ENCODE data around the gene ANKLE1. TPM values are rescaled to one million over a fixed set of nuclear protein-coding genes. Genes with fewer than 3 reads are reported as not detected.

The ANKLE1 gene
- total and polyA plus RNA-seq, 10 of the 15 experiments (the other 5 are each of a cell fraction or from before 2014, with no cell fraction given), result 2.2 to 17.9 (median 10.9) TPM

DNA sequence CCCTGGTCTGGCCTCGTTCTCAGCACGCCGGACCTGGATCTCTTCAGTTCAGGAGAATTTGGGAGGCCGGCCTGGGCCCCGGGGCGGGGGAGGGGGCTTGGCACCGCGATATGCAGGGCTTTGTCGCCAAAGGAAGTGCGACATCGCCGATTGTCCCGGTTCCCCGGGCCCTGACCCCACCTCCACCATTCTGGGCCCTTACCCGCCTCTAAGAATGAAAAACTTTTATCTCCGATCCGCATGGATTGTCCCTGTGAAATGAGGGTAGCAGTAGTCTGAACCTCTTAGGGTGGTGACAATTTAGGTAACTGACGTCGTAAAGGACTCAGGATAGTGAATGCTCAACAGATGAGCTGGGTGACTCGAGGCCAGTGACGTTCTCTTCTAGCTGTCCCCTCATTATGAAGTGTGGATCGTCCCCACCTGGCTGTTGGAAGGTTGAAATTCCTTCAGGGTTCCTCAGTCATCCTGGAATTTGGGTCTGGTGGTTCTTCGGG lies 28.3 kb downstream of the ANKLE1 start (continued):
- TF ChIP-seq ZBTB40 (IDR thresholded peaks at IDR 0.05; ENCODE audit: borderline replicate concordance) (0 out of 2 replicates have a peak, but pooled peaks have one; percentile 18), MEF2A (IDR thresholded peaks at IDR 0.05; ENCODE audit: insufficient read depth, low read depth, low read length) (no peak), LARP7 (IDR thresholded peaks at IDR 0.05) (no peak), BACH1 (IDR thresholded peaks at IDR 0.05; ENCODE audit: borderline replicate concordance) (no peak), NR2C1 (IDR thresholded peaks at IDR 0.05) (no peak), MYB (IDR thresholded peaks at IDR 0.05; ENCODE audit: borderline replicate concordance, low read depth, low read length) (no peak), HSF1 (IDR thresholded peaks at IDR 0.05; ENCODE audit: low read depth, low read length) (no peak), TAF1 (IDR thresholded peaks at IDR 0.05; ENCODE audit: borderline replicate concordance, low read depth, low read length) (no peak), KDM1A (IDR thresholded peaks at IDR 0.05; ENCODE audit: borderline replicate concordance) (no peak), GATAD2B (conservative IDR thresholded peaks at IDR 0.05; ENCODE audit: low read depth) (no peak)
- TF ChIP-seq, protein P1, sequence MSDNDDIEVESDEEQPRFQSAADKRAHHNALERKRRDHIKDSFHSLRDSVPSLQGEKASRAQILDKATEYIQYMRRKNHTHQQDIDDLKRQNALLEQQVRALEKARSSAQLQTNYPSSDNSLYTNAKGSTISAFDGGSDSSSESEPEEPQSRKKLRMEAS (IDR thresholded peaks at IDR 0.05; ENCODE audit: low read depth, low read length), result no peak

Data from GM12878 (cell line).